Mucosa of rectum (tissue), 2 donors: Measurements from ENCODE around the gene HDAC9.

Experiments
- H3K27ac ChIP-seq, 2 donors: one replicate each; pipeline ENCODE4 v1.7.0; 2013; ENCODE audit warnings: inconsistent platforms in 2 of 2, low read depth in 2 of 2, low read length in 2 of 2
- H3K27me3 ChIP-seq, 2 donors: one replicate each; pipeline ENCODE4 v1.7.0; 2013; ENCODE audit warnings: low read length in 2 of 2; ENCODE audit not compliant: control insufficient read depth in 2 of 2, insufficient read depth in 2 of 2
- H3K36me3 ChIP-seq, 2 donors: one replicate each; pipeline ENCODE4 v1.7.0; 2013; ENCODE audit warnings: low read length in 2 of 2; ENCODE audit not compliant: control insufficient read depth in 2 of 2, insufficient read depth in 2 of 2
- H3K4me1 ChIP-seq, 2 donors: one replicate each; pipeline ENCODE4 v1.7.0; 2013; ENCODE audit warnings: low read length in 2 of 2, mild to moderate bottlenecking in 1 of 2; ENCODE audit not compliant: control insufficient read depth in 2 of 2, insufficient read depth in 2 of 2
- H3K4me3 ChIP-seq, 2 donors: one replicate each; pipeline ENCODE4 v1.7.0; 2013; ENCODE audit warnings: low read length in 2 of 2
- H3K9ac ChIP-seq, 2 donors: one replicate each; pipeline ENCODE4 v1.7.0; 2013; ENCODE audit warnings: low read length in 2 of 2, low read depth in 1 of 2, mild to moderate bottlenecking in 1 of 2
- H3K9me3 ChIP-seq, 2 donors: one replicate each; pipeline ENCODE4 v1.7.0; 2013; ENCODE audit warnings: low read length in 2 of 2; ENCODE audit not compliant: control insufficient read depth in 2 of 2
- donor health status: healthy.
- donor health status: Normal muscosa, but diverticular disease.

HDAC9 gene

DNA sequence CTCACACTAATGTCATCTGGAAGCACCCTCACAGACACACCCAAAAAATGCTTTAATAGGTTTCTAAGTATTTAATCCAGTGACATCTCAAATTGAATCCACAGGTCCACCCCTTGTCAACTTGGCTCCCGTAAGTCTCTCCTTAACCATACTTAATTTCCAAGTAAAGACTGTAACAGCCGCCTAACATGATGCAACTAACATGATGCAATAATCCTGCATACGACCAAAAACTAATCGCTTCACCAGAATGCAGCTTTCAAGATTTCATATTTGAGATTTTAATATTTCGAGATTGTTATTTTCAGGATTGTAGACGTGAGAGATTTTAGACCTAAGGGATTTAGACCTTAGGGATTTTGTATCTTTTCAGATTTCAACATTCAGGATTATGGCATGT lies 3.7 kb upstream of the HDAC9 start:
- Histone ChIP-seq H3K9me3 (no peaks in the 10 kb centered on the region), H3K27ac (no peak overlapping the region)

DNA sequence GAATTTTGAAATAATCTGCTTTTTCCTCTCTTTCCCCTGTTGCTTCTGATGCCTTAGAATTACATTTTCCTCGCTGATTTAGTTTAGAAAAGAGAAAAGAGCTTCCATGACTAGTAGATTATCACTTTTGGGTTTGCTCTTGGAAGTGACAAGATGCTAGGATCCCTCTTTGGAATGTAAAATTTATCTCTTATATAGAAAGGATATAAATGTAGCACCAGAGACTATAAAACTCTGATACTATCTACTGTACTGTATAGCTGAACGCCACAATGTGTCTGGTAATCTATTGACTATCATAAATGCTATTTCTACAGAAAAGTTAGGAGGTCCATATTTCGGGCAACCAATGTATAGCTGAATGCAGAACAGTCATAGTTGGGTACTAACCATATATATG lies 1.1 kb upstream of the HDAC9 start:
- Histone ChIP-seq H3K36me3 (no peaks in the 10 kb centered on the region), H3K9me3 (no peaks in the 10 kb centered on the region), H3K9ac (no peak overlapping the region), H3K4me3 (no peak overlapping the region), H3K27me3 (no peaks in the 10 kb centered on the region), H3K27ac (no peak overlapping the region), H3K4me1 (no peaks in the 10 kb centered on the region)

More for the DNA sequence above, 3.7 kb upstream of the HDAC9 start:
- no peaks in the 10 kb centered on the region for H3K36me3 ChIP-seq
- no peak overlapping the region for H3K9ac ChIP-seq
- H3K27me3 ChIP-seq, result no peaks in the 10 kb centered on the region
- H3K4me1 ChIP-seq, result no peaks in the 10 kb centered on the region
- H3K4me3 ChIP-seq, result no peak overlapping the region

DNA sequence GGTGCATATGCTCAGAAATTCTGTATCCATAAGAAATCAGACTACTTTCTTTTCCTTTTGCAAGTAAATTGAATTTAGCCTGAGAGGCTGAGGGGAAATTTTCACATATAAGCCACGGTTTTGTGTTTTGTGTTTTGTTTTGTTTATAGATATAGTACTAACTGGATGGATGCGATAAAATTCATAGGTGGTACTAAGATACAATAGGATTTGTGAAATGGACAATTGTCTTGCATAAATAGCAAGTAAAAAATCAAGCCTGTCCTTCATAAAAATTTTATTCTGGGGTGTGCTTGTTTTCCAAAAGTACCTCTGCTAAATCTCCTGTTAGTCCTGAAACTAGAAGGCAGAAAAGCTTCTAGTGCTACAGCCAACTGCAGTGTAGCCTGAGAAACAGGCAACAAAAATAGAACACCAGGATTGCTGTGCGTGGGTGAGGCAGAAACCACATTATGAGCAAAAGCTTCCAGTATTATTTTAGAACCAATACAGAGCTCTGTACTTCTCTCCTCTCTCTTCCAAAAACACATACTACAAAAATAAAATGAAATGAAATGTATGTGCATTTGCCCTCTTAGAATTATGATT lies 634 bp upstream of the HDAC9 start:
- Histone ChIP-seq H3K4me3 (peak overlapping the region in 1 of 2 donors; percentile 67), H3K4me1 (no peaks in the 10 kb centered on the region), H3K27me3 (no peaks in the 10 kb centered on the region), H3K36me3 (no peaks in the 10 kb centered on the region), H3K27ac (no peak overlapping the region), H3K9me3 (no peaks in the 10 kb centered on the region), H3K9ac (no peak overlapping the region)

DNA sequence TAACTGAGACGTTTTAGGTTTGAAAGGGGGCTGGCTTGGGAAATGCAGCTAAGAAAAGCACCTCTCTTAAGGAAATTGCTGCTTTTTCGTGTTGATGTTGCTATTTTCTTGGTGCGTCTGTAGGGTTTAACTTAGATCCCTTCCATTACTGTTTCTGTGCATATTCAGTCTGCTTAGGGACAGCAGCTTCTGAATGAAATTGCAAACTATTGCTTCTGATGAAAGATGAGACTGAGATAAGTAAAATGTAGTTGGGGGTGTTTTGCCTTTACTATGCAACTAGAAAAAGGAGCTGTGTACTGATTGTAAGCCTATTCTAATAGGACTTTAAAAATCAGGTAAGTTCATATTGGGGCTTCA lies 772 bp downstream of the HDAC9 start:
- no peaks in the 10 kb centered on the region for H3K9me3 ChIP-seq
- H3K9ac ChIP-seq, result peak overlapping the region in 1 of 2 donors; percentile 61
- H3K27ac ChIP-seq, result peak overlapping the region in 1 of 2 donors; percentile 12
- H3K4me3 ChIP-seq, result peak overlapping the region; percentile 18 to 67
- no peaks in the 10 kb centered on the region for H3K36me3 ChIP-seq
- H3K4me1 ChIP-seq, result no peaks in the 10 kb centered on the region
- no peaks in the 10 kb centered on the region for H3K27me3 ChIP-seq

DNA sequence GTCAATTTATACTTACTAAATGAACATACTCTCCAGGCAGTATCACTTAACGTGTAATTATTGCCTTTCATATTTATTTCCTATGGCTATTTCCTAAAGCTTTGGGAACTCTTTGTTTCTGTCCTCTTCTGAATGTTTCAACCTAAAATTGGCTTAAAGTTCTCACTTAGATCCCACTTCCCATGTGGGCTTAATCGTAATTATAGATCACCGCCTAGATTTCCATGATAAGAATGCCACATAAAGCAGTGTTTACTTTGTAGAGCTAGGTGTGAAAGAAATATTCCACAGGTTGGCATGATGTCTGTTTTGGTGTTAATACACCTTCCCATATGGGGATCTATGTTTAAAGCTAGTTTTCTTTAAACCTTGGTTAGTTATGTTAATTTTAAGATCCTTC lies 1.5 kb downstream of the HDAC9 start:
- no peaks in the 10 kb centered on the region for H3K4me1 ChIP-seq
- no peaks in the 10 kb centered on the region for H3K27me3 ChIP-seq
- no peak overlapping the region for H3K27ac ChIP-seq
- H3K9me3 ChIP-seq, result no peaks in the 10 kb centered on the region
- no peaks in the 10 kb centered on the region for H3K36me3 ChIP-seq
- H3K4me3 ChIP-seq, result peak overlapping the region; percentile 11 to 67
- H3K9ac ChIP-seq, result no peak overlapping the region

DNA sequence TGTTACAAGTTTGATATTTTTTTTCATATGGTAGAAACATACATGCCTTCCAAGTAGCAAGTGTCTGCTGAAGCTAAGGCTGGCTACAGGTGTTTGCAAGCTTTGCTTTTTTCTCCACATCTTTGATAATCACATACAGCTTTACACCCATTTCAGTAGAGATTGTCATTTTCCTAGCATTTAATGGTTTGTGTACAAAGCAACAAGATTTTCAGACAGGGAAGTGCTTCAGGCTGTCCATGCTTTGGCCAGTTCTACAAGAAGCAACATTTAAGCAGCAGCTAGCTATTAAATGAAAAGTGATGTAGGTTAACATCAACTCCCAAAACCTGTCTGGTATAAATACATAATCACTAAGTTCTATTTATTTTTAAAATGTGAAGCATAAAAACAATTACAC lies 2.3 kb downstream of the HDAC9 start:
- no peaks in the 10 kb centered on the region for H3K27me3 ChIP-seq
- no peaks in the 10 kb centered on the region for H3K4me1 ChIP-seq
- H3K36me3 ChIP-seq, result no peaks in the 10 kb centered on the region
- H3K9me3 ChIP-seq, result no peaks in the 10 kb centered on the region
- H3K9ac ChIP-seq, result no peak overlapping the region
- H3K4me3 ChIP-seq, result peak overlapping the region in 1 of 2 donors; percentile 67
- no peak overlapping the region for H3K27ac ChIP-seq

DNA sequence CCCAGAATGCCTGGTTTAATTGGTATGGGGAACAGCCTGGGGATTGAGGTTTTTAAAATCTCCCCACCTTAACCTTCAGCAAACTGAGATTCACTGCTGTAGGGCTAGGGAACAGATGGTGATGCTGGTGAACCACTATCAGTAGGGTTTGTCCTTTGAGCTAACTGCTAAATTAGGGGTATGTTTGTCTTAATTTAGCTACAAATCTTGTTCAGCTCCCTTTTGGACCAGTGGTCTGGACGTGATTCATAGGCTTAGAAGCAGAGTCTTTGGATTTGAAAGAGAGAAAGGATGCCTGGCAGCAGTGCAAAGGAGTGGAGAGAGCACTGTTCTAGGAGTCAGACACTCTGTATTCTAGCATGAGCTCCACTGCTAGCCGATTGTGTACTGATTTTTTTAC lies 2.8 kb downstream of the HDAC9 start:
- H3K27me3 ChIP-seq, result no peaks in the 10 kb centered on the region
- peak overlapping the region in 1 of 2 donors; percentile 37 for H3K4me3 ChIP-seq
- H3K9me3 ChIP-seq, result no peaks in the 10 kb centered on the region
- H3K9ac ChIP-seq, result no peak overlapping the region
- no peaks in the 10 kb centered on the region for H3K4me1 ChIP-seq
- no peak overlapping the region for H3K27ac ChIP-seq
- no peaks in the 10 kb centered on the region for H3K36me3 ChIP-seq

DNA sequence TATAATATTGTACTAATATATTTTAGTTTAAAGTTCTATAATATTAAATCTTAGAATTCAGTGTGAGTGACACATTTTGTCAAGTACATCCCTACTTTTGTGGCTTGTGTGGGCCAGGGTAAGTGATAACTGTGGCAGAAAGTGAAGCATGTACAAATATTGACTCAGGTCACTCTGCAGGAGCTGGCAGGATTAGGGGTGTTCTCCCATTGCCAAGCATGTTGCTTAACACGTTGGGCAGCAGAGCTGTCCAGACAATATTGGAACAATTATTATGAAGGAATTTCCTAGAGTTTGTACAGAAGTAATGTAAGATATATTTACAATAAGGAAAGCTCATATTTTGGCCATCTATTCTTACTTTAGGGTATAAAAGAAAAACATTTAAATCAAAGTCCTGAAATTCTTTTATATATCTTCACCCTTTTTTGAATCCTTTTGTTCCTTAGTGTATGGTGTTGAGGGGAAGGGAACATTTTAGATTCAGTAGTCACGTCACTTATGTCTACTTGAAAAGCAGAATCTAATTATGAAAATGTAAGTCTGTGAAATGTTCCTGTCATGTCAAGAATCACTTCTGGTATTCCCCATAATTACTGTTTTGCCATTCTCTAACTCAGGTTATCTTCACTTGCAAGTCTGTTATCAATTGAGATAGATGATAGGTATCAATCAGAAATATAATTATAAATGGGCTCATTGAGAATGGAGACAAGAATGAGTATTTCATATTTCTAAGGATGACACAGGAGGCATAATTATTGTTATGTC lies 4.0 kb downstream of the HDAC9 start:
- H3K9ac ChIP-seq, result no peak overlapping the region
- H3K4me1 ChIP-seq, result no peaks in the 10 kb centered on the region
- no peaks in the 10 kb centered on the region for H3K27me3 ChIP-seq
- no peak overlapping the region for H3K27ac ChIP-seq
- H3K9me3 ChIP-seq, result no peaks in the 10 kb centered on the region
- no peak overlapping the region for H3K4me3 ChIP-seq
- no peaks in the 10 kb centered on the region for H3K36me3 ChIP-seq

DNA sequence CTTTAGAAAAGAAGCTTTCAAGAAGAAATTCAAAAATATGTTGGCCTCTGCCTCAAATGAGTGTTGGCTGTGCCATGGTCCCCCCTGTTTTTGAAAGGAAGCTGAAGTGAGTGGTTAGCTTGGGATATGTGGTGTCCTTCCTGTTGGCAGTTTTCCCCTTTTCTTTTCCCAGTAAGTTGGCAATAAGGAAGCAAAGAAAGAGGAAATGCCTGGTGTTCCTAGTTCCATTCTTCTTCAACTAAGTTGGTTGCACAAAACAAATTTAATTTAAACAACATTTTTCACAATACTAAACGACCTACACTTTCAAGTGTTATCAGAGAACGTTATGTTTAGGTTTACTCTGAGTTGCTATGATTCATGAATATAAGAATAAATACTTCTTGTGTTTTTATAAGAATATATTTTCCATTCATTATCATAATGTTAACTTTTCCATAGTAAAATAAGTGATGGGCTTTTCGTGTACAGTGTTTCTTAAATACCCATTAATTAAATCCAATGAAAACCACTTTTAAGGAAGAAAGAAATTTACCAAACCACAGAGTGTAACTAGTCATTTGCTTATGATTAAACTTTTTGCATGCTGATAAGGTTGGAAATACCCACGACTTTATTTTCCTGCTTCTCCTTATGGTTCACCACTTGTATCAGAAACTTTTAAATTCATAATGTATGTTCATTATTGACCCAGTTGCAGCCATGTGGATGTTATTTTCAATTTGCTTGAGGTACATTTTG lies 7.7 kb downstream of the HDAC9 start:
- Histone ChIP-seq H3K27ac (no peak overlapping the region), H3K4me3 (no peak overlapping the region), H3K27me3 (no peaks in the 10 kb centered on the region), H3K36me3 (no peaks in the 10 kb centered on the region), H3K4me1 (peaks cover 0 to 5% of the 10 kb centered on the region in 2 donors), H3K9me3 (no peaks in the 10 kb centered on the region), H3K9ac (no peak overlapping the region)

DNA sequence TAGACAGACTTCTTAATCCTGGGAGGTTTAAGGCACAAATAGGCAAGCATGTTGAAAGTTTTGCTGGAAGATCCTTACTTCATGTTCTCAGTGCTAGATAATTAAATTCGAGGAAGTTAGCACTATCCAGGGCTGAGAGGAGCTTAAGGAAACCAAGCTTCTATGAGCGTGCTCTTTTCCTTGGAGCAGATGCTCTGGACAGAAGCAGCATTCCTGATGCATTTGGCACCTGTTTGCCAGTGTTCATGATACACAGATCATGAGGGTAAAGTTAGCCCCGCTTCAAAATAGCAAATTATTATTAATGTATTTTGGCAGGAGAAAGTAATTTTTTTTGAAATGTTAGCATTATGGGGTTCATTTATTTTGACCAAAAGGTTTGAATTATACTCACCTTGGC lies 9.4 kb downstream of the HDAC9 start:
- Histone ChIP-seq H3K4me3 (no peak overlapping the region), H3K9me3 (no peaks in the 10 kb centered on the region), H3K36me3 (no peaks in the 10 kb centered on the region), H3K4me1 (peaks cover 4 to 12% of the 10 kb centered on the region in 2 donors), H3K27ac (no peak overlapping the region), H3K27me3 (no peaks in the 10 kb centered on the region), H3K9ac (no peak overlapping the region)
